ENCODE measurements around the gene STK24.

Gene STK24

DNA sequence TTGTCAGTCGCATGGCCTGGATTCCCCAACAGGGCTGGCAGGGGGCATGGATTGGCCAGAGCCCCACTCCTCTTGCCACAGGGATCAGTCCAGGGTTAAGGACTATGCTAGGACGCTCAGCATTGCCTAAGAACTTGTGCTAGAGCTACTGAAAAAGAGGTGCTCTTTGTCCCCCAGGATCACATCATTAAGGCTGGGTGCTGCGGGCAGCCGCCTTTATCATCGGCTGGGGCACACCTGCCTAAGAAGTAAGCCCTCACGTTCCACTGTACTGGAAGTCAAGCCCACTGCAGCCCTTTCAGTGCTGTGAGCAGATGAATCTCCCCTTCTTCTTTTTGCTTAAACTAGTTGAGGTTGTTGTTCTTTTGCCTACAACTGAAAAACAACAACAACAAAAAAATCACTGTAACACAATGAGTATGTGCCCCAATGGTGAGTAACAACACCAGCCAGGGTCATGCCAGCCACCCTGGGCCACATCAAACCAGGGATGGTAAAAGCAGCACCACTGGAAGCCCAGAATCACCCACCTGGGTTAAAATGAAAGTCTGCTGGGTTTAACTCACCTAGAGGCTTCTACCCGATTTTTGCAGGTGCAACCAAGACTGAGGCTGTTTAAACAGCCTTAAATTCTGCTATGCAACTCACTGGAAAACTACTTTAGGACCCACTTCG, 20.6 kb downstream of the STK24 start:
- H3K27me3 ChIP-seq (ENCODE audit: insufficient read depth, low read depth, severe bottlenecking), result no peaks in the 10 kb centered on the region
- no peaks in the 10 kb centered on the region for H3K9me3 ChIP-seq (ENCODE audit: severe bottlenecking)
- H3K36me3 ChIP-seq, result peaks cover 13% of the 10 kb centered on the region
- no peak for TF ChIP-seq CTCF (IDR thresholded peaks at IDR 0.05; ENCODE audit: low read depth, low read length)
- no peak overlapping the region for H3K4me3 ChIP-seq (ENCODE audit: low read depth, low read length)
- DNase-seq, result no peak
- no peak overlapping the region for H3K27ac ChIP-seq

GRCh38 chr13:98549728-98550317, 27.1 kb downstream of the STK24 start:
- DNase-seq, result no peak
- Histone ChIP-seq H3K36me3 (peaks cover 25% of the 10 kb centered on the region), H3K4me3 (ENCODE audit: low read depth, low read length) (no peak overlapping the region)

DNA sequence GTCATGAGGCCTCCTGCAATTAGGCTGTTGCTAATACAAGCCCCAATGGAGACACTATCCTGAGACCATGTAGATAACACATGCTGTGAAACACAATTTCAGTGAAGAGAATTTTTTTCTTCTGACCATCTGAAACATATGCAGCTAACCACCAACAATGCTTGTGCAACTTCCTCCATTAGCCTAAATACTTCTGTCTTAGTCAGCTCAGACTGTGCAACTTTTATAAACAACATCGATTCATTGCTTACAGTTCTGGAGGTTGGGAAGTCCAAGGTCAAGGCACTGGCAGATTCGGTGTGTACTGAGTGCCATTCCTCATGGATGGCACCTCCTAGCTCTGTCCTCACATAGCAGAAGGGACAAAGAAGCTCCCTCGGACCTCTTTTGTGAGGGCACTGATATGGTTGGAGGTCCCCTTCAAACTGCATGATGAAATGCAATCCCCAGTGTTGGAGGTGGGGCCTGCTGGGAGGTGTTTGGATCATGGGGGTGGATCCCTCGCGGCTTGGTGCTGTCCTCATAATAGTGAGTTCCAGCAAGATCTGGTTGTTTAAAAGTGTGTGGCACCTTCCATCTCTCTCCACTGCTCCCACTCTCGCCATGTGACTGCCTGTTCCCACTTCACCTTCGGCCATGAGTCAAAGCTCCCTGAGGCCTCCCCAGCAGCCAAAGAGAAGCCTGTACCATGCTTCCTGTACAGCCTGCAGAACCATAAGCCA, 27.7 kb downstream of the STK24 start:
- DNase-seq, result no peak
- no peak for TF ChIP-seq CTCF (IDR thresholded peaks at IDR 0.05; ENCODE audit: low read depth, low read length)
- Histone ChIP-seq H3K36me3 (peaks cover 25% of the 10 kb centered on the region), H3K9me3 (ENCODE audit: severe bottlenecking) (no peaks in the 10 kb centered on the region), H3K4me3 (ENCODE audit: low read depth, low read length) (no peak overlapping the region), H3K27me3 (ENCODE audit: insufficient read depth, low read depth, severe bottlenecking) (no peaks in the 10 kb centered on the region), H3K27ac (no peak overlapping the region)

More at GRCh38 chr13:98549728-98550317, 27.1 kb downstream of the STK24 start:
- Histone ChIP-seq H3K27ac (no peak overlapping the region), H3K9me3 (ENCODE audit: severe bottlenecking) (no peaks in the 10 kb centered on the region), H3K27me3 (ENCODE audit: insufficient read depth, low read depth, severe bottlenecking) (no peaks in the 10 kb centered on the region)
- TF ChIP-seq CTCF (IDR thresholded peaks at IDR 0.05; ENCODE audit: low read depth, low read length), result no peak

DNA sequence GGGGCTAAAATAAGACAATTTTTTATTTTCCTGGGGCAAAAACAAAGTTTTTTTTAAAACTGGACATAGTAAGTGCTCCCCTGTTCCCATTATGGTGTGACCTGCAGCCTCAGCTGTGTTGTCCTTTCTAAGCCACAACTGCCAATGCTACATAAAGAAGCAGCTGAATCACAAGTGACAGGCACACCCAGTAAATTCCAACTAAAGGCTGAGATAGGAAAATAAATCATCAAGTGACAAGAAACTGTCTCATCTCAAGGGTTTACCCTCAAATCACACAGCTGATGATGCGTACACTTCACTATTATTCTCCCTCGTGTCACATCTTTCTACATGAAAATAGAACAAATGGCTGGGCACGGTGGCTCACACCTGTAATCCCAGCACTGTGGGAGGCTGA, 28.7 kb downstream of the STK24 start:
- H3K27me3 ChIP-seq (ENCODE audit: insufficient read depth, low read depth, severe bottlenecking), result no peaks in the 10 kb centered on the region
- no peak for DNase-seq
- H3K9me3 ChIP-seq (ENCODE audit: severe bottlenecking), result no peaks in the 10 kb centered on the region
- H3K36me3 ChIP-seq, result peaks cover 25% of the 10 kb centered on the region
- H3K27ac ChIP-seq, result no peak overlapping the region
- no peak overlapping the region for H3K4me3 ChIP-seq (ENCODE audit: low read depth, low read length)
- no peak for TF ChIP-seq CTCF (IDR thresholded peaks at IDR 0.05; ENCODE audit: low read depth, low read length)

DNA sequence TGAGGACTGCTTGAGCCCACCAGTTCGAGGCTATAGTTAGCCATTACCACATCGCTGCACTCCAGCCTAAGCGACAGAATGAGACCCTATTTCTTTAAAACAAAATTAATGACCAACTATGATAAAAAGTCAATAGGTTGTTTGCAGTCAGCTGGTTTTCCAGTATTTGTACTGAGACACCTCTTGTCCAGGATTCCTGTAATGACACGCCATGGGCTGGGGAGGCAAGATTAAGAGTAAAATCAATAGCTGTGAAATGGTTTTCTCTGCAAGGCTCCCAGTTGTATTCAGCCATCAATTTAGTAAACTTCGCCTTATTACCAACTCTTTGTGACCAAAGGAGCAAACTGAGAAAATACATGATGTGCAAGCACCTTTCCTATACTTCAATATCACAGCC, 29.5 kb downstream of the STK24 start:
- peaks cover 25% of the 10 kb centered on the region for H3K36me3 ChIP-seq
- DNase-seq, result no peak
- no peak overlapping the region for H3K27ac ChIP-seq
- no peak overlapping the region for H3K4me3 ChIP-seq (ENCODE audit: low read depth, low read length)
- no peaks in the 10 kb centered on the region for H3K9me3 ChIP-seq (ENCODE audit: severe bottlenecking)
- no peak for TF ChIP-seq CTCF (IDR thresholded peaks at IDR 0.05; ENCODE audit: low read depth, low read length)
- H3K27me3 ChIP-seq (ENCODE audit: insufficient read depth, low read depth, severe bottlenecking), result no peaks in the 10 kb centered on the region
